Neuron (in vitro differentiated cells): Measurements from ENCODE around the gene ASPDH.

Experiments used
- H2AFZ ChIP-seq: one replicate; pipeline ENCODE4 v1.6.1; 2013; ENCODE audit warnings: low read depth, mild to moderate bottlenecking, inconsistent platforms, low read length, moderate library complexity
- H3K27me3 ChIP-seq: one replicate; pipeline ENCODE4 v1.6.1; 2013; ENCODE audit warnings: low read length; ENCODE audit not compliant: insufficient read depth
- H3K36me3 ChIP-seq: one replicate; pipeline ENCODE4 v1.6.1; 2013; ENCODE audit warnings: low read length; ENCODE audit not compliant: insufficient read depth
- H3K4me1 ChIP-seq: one replicate; pipeline ENCODE4 v1.6.1; 2013; ENCODE audit warnings: low read length; ENCODE audit not compliant: insufficient read depth
- H3K4me3 ChIP-seq: 2 replicates; pipeline ENCODE4 v1.5.1; 2013; ENCODE audit warnings: mild to moderate bottlenecking, low read length, moderate library complexity
- H3K9me3 ChIP-seq: one replicate; pipeline ENCODE4 v1.6.1; 2013; ENCODE audit warnings: low read length

ASPDH gene

DNA sequence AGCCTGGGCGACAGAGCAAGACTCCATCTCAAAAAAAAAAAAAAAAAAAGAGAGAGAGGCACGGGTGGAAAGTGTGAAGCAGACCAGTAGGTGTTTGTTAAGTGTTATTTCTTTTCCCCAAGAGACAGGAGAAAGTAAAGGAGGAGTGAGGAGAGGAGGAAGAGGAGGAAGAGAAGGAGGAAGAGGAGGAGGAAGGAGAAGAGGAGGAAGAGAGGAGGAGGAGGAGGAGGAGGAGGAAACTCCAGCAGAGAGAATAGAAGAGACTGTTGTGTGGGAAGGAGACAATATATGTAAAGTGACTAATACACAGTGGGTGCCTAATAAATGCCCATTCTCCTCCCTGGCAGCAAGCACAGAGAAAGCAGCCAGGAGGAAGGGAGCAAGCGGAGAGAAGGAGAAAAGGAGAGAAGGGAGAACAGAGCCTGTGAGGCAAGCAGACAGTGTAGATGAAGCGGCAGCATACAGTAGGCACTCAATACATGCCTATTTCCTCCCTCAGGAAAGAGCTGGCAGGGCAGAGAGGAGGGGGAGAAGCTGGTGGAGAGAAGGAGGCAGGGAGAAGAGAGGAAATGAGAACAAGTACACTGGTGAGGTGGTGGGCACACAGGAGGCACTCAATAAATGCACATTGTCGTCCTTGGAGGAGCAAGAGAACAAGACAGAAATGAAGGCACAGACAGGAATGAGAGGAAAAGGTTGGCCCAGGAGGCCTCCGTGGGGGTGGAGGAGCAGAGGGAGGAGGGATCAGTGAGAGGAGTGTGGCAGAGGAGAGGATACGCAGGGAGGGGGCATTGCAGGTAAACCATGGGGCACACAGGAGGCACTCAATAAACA is 19.3 kb downstream of the ASPDH start:
- no peaks in the 10 kb centered on the region for H3K27me3 ChIP-seq
- H3K9me3 ChIP-seq = no peaks in the 10 kb centered on the region
- H3K4me3 ChIP-seq = no peak overlapping the region
- no peak overlapping the region for H2AFZ ChIP-seq
- no peaks in the 10 kb centered on the region for H3K36me3 ChIP-seq
- peaks cover 18% of the 10 kb centered on the region for H3K4me1 ChIP-seq

- no peaks in the 10 kb centered on the region for H3K36me3 ChIP-seq
- H3K27me3 ChIP-seq = no peaks in the 10 kb centered on the region
- no peak overlapping the region for H3K4me3 ChIP-seq
- peaks cover 18% of the 10 kb centered on the region for H3K4me1 ChIP-seq
- H2AFZ ChIP-seq = no peak overlapping the region
- no peaks in the 10 kb centered on the region for H3K9me3 ChIP-seq
These were observed 20.5 kb downstream of the ASPDH start for GRCh38 chr19:50493171-50493570.

DNA sequence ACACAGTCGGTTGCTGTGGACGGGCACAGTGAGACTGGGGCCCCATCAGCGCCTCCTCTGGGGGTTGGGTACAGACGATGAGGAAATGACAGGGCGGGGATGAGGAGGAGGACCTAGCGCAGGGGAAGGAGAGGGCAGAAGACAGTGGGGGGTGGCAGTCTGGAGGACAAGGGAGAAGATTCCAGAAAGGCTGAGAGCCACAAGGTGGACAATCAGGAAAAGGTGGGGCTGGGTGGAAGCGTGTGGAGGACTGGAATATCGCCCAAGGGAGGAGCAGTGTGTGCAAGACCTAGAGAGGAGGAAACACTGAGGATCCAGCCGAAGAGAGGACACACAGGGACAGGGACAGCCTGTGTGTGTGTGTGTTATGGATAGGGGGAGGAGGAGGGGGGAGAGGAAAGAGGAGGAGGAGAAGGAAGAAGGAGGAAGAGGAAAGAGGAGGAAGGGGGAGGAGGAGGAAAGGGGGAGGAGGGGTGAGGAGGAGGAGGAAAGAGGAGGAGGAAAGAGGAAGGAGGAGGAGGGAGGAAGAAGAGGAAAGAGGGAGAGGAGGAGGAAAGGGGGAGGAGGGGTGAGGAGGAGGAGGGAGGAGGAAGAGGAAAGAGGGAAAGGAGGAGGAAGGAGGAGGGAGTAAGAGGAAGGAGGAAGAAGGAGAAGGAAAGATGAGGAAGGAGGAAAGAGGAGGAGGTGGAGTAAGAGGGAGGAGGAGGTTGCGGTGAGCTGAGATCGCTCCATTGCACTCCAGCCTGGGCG is 21.2 kb downstream of the ASPDH start:
- no peaks in the 10 kb centered on the region for H3K36me3 ChIP-seq
- no peak overlapping the region for H3K4me3 ChIP-seq
- no peaks in the 10 kb centered on the region for H3K27me3 ChIP-seq
- peaks cover 18% of the 10 kb centered on the region for H3K4me1 ChIP-seq
- no peaks in the 10 kb centered on the region for H3K9me3 ChIP-seq
- no peak overlapping the region for H2AFZ ChIP-seq

- no peaks in the 10 kb centered on the region for H3K27me3 ChIP-seq
- no peaks in the 10 kb centered on the region for H3K36me3 ChIP-seq
- H3K4me1 ChIP-seq = peaks cover 9% of the 10 kb centered on the region
- H3K9me3 ChIP-seq = no peaks in the 10 kb centered on the region
- H2AFZ ChIP-seq = no peak overlapping the region
- no peak overlapping the region for H3K4me3 ChIP-seq
These were observed 22.7 kb downstream of the ASPDH start for GRCh38 chr19:50490991-50491472.

DNA sequence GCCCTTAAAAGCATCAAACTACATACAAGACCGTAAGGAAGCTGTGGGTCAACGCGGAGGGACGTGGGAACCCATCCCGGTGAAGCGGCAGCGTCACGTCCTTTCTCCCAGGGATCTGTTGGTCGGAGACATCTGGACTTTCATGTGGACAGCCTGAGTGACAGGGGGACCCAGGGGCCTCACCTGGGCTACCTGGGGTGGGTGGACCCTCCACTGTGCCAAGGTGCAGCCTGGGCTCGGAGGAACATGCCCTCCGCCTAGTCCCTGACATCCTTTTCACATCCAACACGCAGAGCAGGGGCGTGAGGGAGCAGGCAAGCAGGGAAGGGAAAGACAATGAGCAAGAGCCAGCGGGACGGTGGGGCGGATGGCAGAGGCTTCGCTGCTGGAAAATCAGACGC is 23.3 kb downstream of the ASPDH start:
- Histone ChIP-seq H3K4me1 (peaks cover 9% of the 10 kb centered on the region), H3K27me3 (no peaks in the 10 kb centered on the region), H3K36me3 (no peaks in the 10 kb centered on the region), H3K9me3 (no peaks in the 10 kb centered on the region), H2AFZ (no peak overlapping the region), H3K4me3 (no peak overlapping the region)

DNA sequence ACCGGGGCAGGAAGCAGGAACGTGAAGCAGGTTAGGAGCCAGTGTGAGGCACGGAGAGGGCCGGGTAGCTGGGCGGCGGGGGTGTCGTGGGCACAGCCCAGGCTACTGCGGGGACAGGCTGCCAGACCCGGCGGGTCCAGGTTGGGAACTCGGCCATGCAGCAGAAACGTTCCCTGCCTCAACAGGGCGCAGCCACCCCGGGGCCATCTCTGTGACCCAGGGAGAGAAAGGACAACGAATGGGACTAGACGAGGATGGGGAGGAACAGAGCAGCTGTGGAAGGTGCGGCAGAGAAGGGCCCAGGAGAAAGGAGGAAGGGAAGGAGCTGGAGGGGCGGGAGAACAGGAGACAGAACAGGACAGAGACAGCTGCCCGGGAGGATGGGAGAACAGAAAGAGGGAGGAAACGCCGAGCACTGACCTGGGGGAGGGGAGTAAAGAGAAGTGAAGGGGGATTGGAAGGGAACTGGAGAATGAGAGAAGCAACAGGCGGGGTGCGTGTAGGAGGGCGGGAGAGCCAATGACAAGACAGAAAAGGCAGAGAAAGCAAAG is 24.2 kb downstream of the ASPDH start:
- no peak overlapping the region for H3K4me3 ChIP-seq
- H3K9me3 ChIP-seq = peaks cover 4% of the 10 kb centered on the region
- no peaks in the 10 kb centered on the region for H3K27me3 ChIP-seq
- no peak overlapping the region for H2AFZ ChIP-seq
- H3K36me3 ChIP-seq = no peaks in the 10 kb centered on the region
- peaks cover 9% of the 10 kb centered on the region for H3K4me1 ChIP-seq

GRCh38 chr19:50488389-50489194 is 25.1 kb downstream of the ASPDH start:
- Histone ChIP-seq H3K27me3 (no peaks in the 10 kb centered on the region), H3K36me3 (no peaks in the 10 kb centered on the region), H3K4me3 (no peak overlapping the region), H3K4me1 (peaks cover 9% of the 10 kb centered on the region), H2AFZ (no peak overlapping the region), H3K9me3 (peaks cover 4% of the 10 kb centered on the region)

DNA sequence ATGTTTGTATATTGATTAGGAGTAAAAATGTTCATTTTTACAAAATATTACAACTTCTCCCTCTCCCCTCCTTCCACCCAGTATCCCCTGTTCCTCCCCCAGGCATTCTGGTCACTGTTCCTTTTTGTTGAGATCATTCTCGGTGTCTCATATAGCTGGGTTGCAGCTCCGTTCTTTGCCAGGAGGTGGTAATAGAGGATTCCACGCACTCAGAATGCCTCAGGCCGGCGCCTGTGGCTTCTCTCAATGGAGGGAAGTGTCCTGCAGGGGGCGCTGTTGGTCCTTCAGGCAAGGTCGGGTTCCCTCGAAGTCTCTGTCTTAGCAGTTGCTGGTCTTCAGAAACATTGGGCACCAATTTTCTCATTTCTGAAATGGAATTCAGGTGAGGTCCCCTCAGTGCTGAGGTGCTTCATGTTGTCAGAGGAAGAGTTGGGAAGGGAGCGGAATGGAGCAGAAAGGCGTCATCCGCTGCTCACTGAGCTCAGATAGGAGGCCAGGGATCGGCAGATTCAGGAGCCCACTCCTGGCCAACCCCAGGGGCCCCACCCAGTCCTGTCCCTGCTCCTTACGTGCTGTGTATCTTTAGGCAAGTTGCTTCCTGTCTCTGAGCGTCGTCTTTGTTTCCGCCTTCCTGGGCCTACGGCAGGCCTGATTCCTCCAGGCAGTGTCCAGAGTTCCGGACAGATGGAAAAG is 26.7 kb downstream of the ASPDH start:
- Histone ChIP-seq H3K27me3 (no peaks in the 10 kb centered on the region), H3K4me1 (peaks cover 4% of the 10 kb centered on the region), H3K36me3 (no peaks in the 10 kb centered on the region), H3K9me3 (peaks cover 4% of the 10 kb centered on the region), H3K4me3 (no peak overlapping the region), H2AFZ (no peak overlapping the region)

DNA sequence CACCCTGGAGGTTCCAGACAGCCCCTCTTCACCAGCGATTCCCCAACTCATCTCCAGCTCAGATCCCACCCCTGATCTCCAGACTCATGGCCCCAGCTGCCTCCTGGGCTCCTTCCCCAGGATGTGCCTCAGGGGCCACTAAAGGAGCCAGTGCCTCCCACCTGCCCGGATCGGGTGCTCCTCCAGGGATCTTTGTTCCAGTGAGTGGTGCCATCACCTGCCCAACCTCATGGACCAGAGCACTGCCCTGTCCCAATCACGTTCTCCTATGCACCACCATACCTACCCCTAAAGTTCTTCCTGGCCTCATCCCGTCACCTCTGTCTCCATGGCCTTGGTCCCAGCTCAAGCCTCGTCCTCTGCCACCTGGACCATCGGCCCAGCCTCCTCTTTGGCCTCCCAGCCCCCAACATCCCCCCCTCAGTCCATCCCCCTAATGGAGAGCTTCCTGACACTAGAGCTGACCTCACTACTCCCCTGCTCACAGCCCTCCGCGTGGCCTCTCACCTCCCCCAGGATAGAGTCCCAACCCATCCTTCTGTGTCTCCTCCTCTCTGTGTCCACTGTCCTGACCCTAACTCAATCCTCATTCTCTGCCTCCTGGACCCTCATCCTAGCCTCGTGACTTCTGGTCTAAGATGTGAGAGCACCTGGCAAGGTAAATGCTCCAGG is 28.3 kb downstream of the ASPDH start:
- Histone ChIP-seq H3K36me3 (no peaks in the 10 kb centered on the region), H3K9me3 (peaks cover 4% of the 10 kb centered on the region), H3K27me3 (no peaks in the 10 kb centered on the region), H3K4me1 (no peaks in the 10 kb centered on the region), H2AFZ (no peak overlapping the region), H3K4me3 (no peak overlapping the region)

DNA sequence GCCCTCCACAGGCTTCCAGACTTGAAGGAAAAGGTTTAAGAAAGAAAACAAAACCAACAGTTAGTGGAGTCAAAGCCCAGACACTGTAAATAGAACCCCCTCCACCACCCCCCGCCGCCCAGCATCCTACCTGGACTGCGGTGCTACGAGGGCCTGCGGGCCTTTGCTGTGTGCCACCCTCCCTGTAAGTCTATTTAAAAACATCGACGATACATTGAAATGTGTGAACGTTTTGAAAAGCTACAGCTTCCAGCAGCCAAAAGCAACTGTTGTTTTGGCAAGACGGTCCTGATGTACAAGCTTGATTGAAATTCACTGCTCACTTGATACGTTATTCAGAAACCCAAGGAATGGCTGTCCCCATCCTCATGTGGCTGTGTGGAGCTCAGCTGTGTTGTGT is 30.8 kb downstream of the ASPDH start:
- Histone ChIP-seq H3K27me3 (no peaks in the 10 kb centered on the region), H2AFZ (no peak overlapping the region), H3K36me3 (peaks cover 12% of the 10 kb centered on the region), H3K9me3 (peaks cover 21% of the 10 kb centered on the region), H3K4me1 (no peaks in the 10 kb centered on the region), H3K4me3 (no peak overlapping the region)

- H3K4me1 ChIP-seq = peaks cover 2% of the 10 kb centered on the region
- H3K9me3 ChIP-seq = peaks cover 26% of the 10 kb centered on the region
- H3K27me3 ChIP-seq = no peaks in the 10 kb centered on the region
- no peak overlapping the region for H2AFZ ChIP-seq
- H3K4me3 ChIP-seq = no peak overlapping the region
- H3K36me3 ChIP-seq = peaks cover 12% of the 10 kb centered on the region
These were observed 31.4 kb downstream of the ASPDH start for GRCh38 chr19:50482271-50482855.
